ENCODE results near the gene LRRC4.

LRRC4 gene

GRCh38 chr7:128031901-128032604, 816 bp upstream of the LRRC4 start:
- peak; percentile 52 for DNase-seq (ENCODE audit: low read depth)

- DNase-seq (ENCODE audit: low read depth) = no peak
Observed at GRCh38 chr7:128030263-128030653, 979 bp downstream of the LRRC4 start.

DNA sequence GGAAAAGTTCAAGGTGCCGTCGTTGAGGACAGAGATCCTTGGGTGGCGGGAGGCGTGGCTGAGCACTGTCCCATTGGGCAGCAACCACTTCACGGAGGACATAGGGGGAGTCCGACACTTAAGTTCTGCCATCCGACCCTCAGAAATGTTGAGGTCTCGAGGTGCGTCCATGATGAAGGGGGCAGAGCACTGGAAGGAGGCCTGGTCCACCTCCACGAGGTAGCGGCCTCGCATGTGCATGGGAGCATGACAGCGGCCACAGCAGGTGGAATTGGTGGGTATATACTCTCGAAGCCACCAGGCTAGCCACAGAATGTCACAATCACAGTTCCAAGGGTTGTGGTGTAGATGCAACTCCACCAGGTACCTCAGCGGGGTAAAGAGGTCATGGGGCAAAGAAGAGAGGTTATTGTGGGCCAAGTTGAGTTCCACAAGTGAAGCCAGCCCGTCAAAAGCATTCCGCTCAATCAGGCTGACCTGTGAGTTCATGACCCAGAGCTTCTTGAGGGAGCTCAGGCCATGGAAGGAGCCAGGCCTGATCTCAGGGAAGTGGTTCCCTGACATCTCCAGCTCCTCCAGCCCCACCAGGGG, 1.7 kb downstream of the LRRC4 start:
- DNase-seq (ENCODE audit: low read depth) = no peak

- DNase-seq (ENCODE audit: low read depth) = no peak
Observed at GRCh38 chr7:128027485-128027980, 3.7 kb downstream of the LRRC4 start.

DNA sequence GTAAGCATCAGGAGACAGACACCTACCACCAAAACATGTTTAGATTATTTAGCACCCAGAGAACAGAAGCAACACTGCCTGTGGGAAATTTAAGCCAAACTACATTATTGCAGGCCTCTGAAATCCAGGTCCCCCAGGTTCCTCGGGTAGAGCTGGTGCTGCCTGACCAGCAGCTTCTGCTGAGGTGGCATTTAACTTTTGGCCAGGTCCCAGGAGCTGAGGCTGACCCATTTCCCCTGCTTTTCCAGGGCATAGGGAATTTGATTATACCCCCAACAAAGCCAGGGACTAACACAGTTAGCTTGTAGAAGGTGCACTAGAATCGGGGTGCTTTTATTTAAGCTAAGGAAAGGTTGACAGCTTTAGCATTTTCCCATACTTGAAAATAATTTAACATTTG, 4.7 kb downstream of the LRRC4 start:
- no peak for DNase-seq (ENCODE audit: low read depth)

- no peak for DNase-seq (ENCODE audit: low read depth)
Observed at GRCh38 chr7:128025819-128026218, 5.4 kb downstream of the LRRC4 start.

DNA sequence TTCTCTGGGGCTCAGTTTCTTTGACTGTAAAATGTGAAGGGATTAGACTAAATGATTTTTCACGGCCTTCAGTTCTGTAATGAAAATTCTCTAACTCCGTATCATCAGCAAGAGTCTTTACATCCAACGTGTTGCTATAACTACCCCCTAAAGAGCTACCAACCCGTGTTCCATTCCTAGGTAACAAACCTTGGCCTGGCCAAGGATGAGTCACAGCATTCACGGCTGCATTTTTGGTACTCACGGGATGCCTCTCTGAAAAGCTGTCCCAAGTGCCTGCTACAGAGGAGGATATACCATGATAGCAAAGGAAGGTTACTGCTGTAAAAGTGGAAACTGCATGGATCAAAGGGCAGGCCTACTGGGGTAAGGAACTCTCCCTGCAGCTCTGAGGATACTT, 5.9 kb downstream of the LRRC4 start:
- no peak for DNase-seq (ENCODE audit: low read depth)

DNA sequence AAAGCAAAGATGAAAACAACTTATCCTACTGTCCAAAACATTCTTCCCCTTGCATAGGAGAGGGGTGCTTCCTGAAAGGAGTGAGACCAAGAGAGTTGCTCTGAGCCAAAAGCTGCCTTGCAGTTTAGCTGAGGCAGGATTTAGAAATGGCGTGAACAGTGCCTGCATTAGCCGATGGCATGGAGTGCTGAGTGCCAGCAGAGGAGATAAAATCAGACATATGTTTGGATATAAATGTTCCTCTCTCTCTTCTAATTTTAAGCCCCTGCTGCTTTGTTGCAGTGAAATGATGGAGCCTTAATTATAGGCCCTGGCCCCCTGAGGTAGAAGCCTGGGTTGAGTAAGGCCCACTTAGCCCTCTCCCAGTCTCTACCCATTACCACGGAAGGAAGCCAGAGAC, 7.1 kb downstream of the LRRC4 start:
- no peak for DNase-seq (ENCODE audit: low read depth)

- DNase-seq (ENCODE audit: low read depth) = peak; percentile 42
Observed at GRCh38 chr7:128022631-128023532, 8.4 kb downstream of the LRRC4 start.

- DNase-seq (ENCODE audit: low read depth) = no peak
Observed at GRCh38 chr7:128021366-128021765, 9.9 kb downstream of the LRRC4 start.

- DNase-seq (ENCODE audit: low read depth) = no peak
Observed at GRCh38 chr7:128020159-128020558, 11.1 kb downstream of the LRRC4 start.

- no peak for DNase-seq (ENCODE audit: low read depth)
Observed at GRCh38 chr7:128019288-128019687, 11.9 kb downstream of the LRRC4 start.

- no peak for DNase-seq (ENCODE audit: low read depth)
Observed at GRCh38 chr7:128017862-128018845, 13.1 kb downstream of the LRRC4 start.

DNA sequence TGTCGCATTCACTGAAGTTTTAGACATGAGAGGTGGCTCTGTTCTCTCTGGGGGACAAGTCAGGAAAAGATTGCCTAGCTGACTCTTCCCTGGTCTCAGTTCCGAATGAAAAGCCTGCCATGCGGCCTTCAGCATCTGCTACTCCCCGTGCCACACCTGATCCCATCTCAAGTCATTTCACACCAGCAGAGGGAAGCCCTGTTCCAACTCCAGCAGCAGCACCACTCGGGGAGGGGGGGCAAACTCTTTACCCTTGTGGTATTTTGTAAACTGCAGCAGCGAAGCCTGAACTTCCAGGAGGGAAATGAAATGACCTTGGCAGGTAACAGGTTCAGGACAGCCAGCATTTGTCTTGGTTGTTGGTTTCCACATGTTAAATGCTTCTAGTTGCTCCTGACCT, 13.8 kb downstream of the LRRC4 start:
- no peak for DNase-seq (ENCODE audit: low read depth)

- no peak for DNase-seq (ENCODE audit: low read depth)
Observed at GRCh38 chr7:128014811-128015210, 16.4 kb downstream of the LRRC4 start.

DNA sequence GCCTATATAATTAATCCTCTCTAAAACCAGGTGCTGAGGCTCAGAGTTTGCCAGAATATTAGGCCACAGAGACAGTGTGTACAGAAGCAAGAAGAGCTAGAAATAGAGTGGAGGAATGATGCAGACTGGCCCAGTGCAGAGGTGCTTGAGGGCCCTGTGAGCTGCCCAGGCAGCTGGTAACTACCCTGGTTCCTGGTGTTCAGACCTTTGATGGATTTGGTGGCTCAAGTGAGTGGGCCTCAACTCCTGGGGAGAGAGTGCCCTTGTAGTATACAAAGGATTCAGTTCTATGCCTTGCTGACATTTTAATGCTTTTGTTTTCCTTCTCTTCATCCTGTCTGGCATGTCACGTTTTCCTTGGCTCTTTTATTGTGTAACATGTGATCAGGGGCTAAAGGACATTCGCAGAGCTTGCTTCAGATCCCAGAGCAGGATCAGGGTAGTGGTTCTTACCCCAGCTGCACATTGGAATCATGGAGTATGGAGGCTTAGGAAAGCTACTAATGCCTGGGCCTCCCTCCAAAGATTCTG, 20.0 kb downstream of the LRRC4 start:
- DNase-seq (ENCODE audit: low read depth) = no peak

- DNase-seq (ENCODE audit: low read depth) = no peak
Observed at GRCh38 chr7:128010391-128011127, 20.7 kb downstream of the LRRC4 start.

- DNase-seq (ENCODE audit: low read depth) = no peak
Observed at GRCh38 chr7:128008744-128009143, 22.5 kb downstream of the LRRC4 start.

- DNase-seq (ENCODE audit: low read depth) = no peak
Observed at GRCh38 chr7:128008141-128008540, 23.1 kb downstream of the LRRC4 start.

DNA sequence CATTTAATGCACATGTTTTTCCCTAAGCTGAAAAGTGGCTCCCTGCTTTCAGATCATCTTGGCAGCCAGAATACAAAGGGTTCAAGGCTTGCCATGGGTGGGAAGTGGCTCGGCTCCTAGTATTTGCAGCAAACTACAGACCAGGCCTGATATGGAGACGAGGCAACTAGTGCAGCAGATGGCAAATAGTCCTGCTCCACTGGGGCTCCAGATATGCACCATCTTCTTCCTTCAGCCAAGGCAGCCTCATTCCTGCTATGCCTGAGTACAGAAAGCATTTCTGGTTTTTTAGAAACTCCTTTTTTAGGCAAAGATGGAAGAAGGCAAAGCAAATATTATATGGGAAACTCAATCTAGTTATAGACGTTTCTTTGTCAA, 23.9 kb downstream of the LRRC4 start:
- DNase-seq (ENCODE audit: low read depth) = no peak

All from GM04503 (cell line).